GM20000 (cell line): ENCODE data around the gene DMRTB1.

Experiments used
- DNase-seq: peaks from one replicate; pipeline ENCODE4 v3.0.0; 2012; ENCODE audit warnings: low spot score
- CTCF ChIP-seq: IDR thresholded peaks from 2 replicates; pipeline ENCODE4 v1.5.1; 2012; ENCODE audit warnings: mild to moderate bottlenecking, control low read depth; ENCODE audit errors: extremely low read depth, missing control alignments

The DMRTB1 gene

GRCh38 chr1:53460211-53460634 is 1.0 kb downstream of the DMRTB1 start:
- TF ChIP-seq CTCF, result no peak
- no peak for DNase-seq

DNA sequence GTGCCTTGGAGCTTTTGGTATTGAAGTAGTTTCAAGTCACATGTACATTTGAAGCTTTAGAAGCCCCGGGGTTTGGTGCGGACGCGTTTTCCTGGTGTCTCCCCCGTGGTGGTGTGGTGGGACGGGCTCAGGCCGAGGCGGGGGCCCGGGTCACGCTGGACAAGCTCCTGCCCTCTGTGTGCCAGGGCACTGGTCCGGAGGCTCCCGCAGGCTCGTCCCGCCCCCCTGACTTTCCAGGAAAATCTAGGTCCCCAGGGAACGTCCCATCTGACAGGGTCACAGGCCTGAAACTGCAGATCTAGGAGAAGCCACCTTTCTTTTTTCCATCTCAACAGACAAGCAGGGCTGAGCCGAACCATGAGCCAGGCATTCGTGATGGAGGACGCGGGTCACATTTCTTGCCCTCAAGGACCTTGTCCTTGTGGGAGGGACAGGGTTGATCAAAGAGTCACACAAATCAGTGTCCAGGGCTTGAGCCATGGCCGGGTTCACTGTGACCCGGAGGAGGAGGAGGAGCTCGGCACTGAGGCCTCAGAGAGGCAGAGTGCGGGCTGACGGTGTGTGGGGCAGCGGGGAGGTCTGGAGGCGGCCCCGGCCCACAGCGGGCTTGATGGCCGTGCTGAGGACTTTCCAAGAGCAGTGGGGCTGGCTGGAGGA is 1.6 kb downstream of the DMRTB1 start:
- no peak for TF ChIP-seq CTCF
- no peak for DNase-seq

GRCh38 chr1:53461323-53462044 is 2.3 kb downstream of the DMRTB1 start:
- TF ChIP-seq CTCF, result no peak
- no peak for DNase-seq

- no peak for TF ChIP-seq CTCF
- DNase-seq, result no peak
Measured at GRCh38 chr1:53462193-53462592, 3.0 kb downstream of the DMRTB1 start.

DNA sequence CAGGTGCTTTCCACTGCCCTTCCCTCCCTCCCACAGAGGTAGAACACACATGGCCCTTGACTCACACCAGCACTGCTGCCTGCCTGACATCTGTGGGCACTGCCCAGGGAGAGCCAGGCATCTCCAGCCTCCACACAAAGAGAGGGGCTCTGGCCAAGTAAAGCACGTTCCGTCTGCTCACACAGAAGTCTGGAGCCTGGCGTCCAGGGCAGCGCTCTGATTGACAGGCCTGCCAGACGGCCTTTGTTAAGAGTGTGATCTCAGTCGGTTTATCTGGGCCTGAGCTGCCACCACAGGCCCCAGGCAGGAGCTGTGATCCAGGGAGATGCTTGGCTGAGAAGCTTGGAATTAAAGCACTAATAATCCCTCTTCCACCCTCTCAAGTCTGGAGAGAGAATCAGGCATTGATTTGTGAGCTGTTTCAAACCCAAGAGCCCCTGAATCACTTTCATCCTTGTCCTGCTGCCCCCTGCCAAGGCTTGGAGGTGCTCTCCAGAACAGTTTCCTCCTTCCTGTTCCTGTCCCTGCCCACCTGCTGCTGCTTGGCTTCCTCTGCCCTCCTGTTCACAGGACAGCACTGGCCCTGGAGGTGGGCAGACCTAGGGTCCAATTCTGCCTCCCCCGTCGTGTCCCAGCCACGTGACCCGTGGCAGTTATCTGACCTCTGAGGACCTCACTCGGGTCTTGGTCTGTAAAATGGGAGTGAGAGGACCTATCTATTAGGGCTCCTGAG is 3.7 kb downstream of the DMRTB1 start:
- DNase-seq, result no peak
- TF ChIP-seq CTCF, result no peak

DNA sequence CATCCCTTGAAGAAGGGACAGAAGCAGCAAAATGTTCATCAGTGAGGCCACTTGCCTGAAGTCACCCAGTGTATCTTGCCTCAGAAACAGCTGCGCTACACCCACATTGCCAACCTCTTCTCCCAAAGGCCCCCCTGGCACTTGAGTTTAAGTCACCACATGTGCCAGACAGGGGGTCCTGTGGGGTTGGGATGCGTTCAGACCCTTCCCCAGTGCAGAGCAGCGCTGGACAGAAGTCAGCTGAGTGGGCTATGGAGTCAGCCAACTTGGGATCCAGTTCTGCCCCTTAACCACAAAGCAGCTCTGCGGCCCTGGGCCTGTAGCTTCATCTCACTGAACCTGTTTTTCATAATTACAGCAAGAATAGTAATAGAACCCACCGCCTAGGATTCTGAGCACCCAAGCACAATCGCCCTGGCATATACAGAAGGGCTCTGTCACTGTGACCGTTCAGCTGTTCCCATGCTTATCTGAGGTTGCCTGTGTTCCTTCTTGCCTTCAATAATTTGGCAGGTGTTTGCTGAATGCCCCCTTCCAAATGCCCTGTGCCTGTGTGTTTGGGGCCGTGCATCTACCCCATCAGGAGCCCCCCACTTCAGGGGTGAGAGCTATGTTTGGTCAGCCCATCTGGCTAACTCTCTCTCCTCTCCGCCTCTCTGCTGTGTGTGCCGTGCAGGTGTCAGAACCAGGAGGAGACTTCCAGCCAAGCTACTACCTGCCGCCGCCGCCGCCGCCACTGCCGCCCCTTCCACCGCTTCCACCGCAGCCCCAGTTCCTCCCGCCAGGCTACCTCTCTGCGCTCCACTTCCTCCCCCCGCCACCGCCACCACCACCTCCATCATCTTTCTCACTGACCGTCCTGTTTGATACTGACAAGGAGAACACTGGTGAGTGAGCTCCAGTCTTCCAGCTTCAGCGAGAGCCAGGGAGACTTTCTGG is 5.0 kb downstream of the DMRTB1 start:
- TF ChIP-seq CTCF, result no peak

More for the DNA sequence above, 5.0 kb downstream of the DMRTB1 start:
- DNase-seq, result no peak
